Gastroesophageal sphincter (tissue), 4 donors: ENCODE results near the gene SALL1. TPM values are rescaled to one million over a fixed set of nuclear protein-coding genes. Genes with fewer than 3 reads are reported as not detected.

Experiments
- ATAC-seq: fragments of 150-250 bp; one replicate; pipeline ENCODE4 v1.9.1; 2016; ENCODE audit warnings: mild to moderate bottlenecking, moderate library complexity
- H3K27ac ChIP-seq, 4 donors: fragments of 200-600 bp; sonication (generic) in 3 of 4; 1 replicate in 3 of 4; 2 replicates in 1 of 4; pipeline ENCODE4 v1.5.1; 2016 to 2019
- H3K27me3 ChIP-seq: fragments of 200-600 bp; sonication (generic); one replicate; pipeline ENCODE4 v1.5.1; 2019
- H3K36me3 ChIP-seq, 2 donors: fragments of 200-600 bp; sonication (generic); one replicate each; pipeline ENCODE4 v1.5.1; 2019; ENCODE audit warnings: control low read depth in 1 of 2
- H3K4me1 ChIP-seq, 3 donors: fragments of 200-600 bp; sonication (generic); 1 replicate in 2 of 3; 2 replicates in 1 of 3; pipeline ENCODE4 v1.5.1; 2016 to 2019; ENCODE audit warnings: control low read depth in 2 of 3
- H3K4me3 ChIP-seq, 2 donors: fragments of 200-600 bp; sonication (generic); one replicate each; pipeline ENCODE4 v1.5.1; 2019; ENCODE audit warnings: mild to moderate bottlenecking in 1 of 2, moderate library complexity in 1 of 2
- H3K9me3 ChIP-seq, 3 donors: fragments of 200-600 bp; sonication (generic); one replicate each; pipeline ENCODE4 v1.5.1; 2017 to 2019; ENCODE audit warnings: control low read depth in 2 of 3
- CTCF ChIP-seq, 4 experiments: fragments of 200-600 bp in 2 of 4; fragments of 450-650 bp in 2 of 4; sonication (generic) in 1 of 4; IDR thresholded peaks; one replicate each; pipeline ENCODE4 v1.5.1; 2017 to 2019; ENCODE audit warnings: antibody characterized with exemption in 4 of 4, mild to moderate bottlenecking in 2 of 4, moderate library complexity in 2 of 4
- EP300 ChIP-seq: sonication (generic); formaldehyde crosslinking; IDR thresholded peaks from one replicate; pipeline ENCODE4 v1.6.1; 2017; ENCODE audit warnings: antibody characterized with exemption, mild to moderate bottlenecking
- POLR2A ChIP-seq, 2 donors: fragments of 450-650 bp; IDR thresholded peaks; one replicate each; pipeline ENCODE4 v1.6.1; 2017; ENCODE audit warnings: antibody characterized with exemption in 2 of 2, mild to moderate bottlenecking in 2 of 2, moderate library complexity in 1 of 2
- POLR2AphosphoS5 ChIP-seq: sonication (generic); formaldehyde crosslinking; IDR thresholded peaks from one replicate; pipeline ENCODE4 v1.6.1; 2017; ENCODE audit warnings: antibody characterized with exemption
- WGBS, 2 donors: methylation state at CpG; one replicate each; pipeline ENCODE4 v1.1.5; 2018; ENCODE audit warnings: low coverage in 1 of 2; 5-methylcytosine and 5-hydroxymethylcytosine counted together
- total RNA-seq, 4 donors: library from RNA; depleted of rRNA; stranded (reverse); fragments of >200 nt; gene quantifications; one replicate each; pipeline ENCODE4 v1.1.0, GENCODE V29; 2016

The SALL1 gene
- total RNA-seq, 4 donors from 2014 or later, result not detected

GRCh38 chr16:51159296-51159695 is 8.2 kb upstream of the SALL1 start:
- WGBS, 2 donors, result 73 to 95% methylated on average over 2 to 3 of the region's 3 CpGs
- ATAC-seq, result no peak
- H3K4me1 ChIP-seq, result peaks cover 0 to 20% (median 9%) of the 10 kb centered on the region in 3 donors
- H3K4me3 ChIP-seq, result no peak overlapping the region
- H3K27ac ChIP-seq, result no peak overlapping the region
- TF ChIP-seq POLR2A (IDR thresholded peaks at IDR 0.05) (no peak), CTCF (IDR thresholded peaks at IDR 0.05) (no peak), EP300 (no peak), POLR2AphosphoS5 (no peak)
- peaks cover 89% of the 10 kb centered on the region for H3K27me3 ChIP-seq
- H3K36me3 ChIP-seq, result no peaks in the 10 kb centered on the region
- H3K9me3 ChIP-seq, result peaks cover 0 to 3% (median 0%) of the 10 kb centered on the region in 3 donors

DNA sequence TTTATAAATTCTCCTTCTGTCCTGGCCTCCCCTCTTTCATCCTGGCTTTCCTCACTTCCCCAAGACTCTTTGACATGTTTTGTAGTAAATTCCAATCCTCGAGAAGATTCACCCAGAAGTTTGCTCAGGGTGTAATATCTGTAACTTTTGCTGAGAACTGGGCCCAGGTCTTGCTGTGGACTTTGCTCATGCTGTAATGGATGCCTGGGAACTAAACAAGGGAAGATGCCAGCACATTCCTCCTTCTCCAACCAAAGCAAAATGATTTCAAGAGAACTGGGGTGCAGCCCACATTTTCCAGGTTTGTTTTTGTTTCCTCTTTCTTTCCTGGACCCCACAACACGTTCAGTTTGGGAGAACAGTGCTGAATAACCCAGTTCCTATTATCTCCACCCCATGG is 6.6 kb upstream of the SALL1 start:
- no peak for ATAC-seq
- H3K36me3 ChIP-seq, result no peaks in the 10 kb centered on the region
- H3K4me3 ChIP-seq, result no peak overlapping the region
- no peak overlapping the region for H3K27ac ChIP-seq
- no peak for TF ChIP-seq POLR2A (IDR thresholded peaks at IDR 0.05)
- no peak for TF ChIP-seq EP300
- TF ChIP-seq CTCF (IDR thresholded peaks at IDR 0.05), result no peak
- no peak for TF ChIP-seq POLR2AphosphoS5
- 52 to 67% methylated on average over 1 to 2 of the region's 2 CpGs for WGBS, 2 donors
- peaks cover 0 to 4% (median 0%) of the 10 kb centered on the region in 3 donors for H3K9me3 ChIP-seq
- peaks cover 89% of the 10 kb centered on the region for H3K27me3 ChIP-seq
- peaks cover 0 to 34% (median 11%) of the 10 kb centered on the region in 3 donors for H3K4me1 ChIP-seq

GRCh38 chr16:51156807-51157200 is 5.7 kb upstream of the SALL1 start:
- Histone ChIP-seq H3K9me3 (peaks cover 0 to 4% (median 0%) of the 10 kb centered on the region in 3 donors), H3K4me3 (no peak overlapping the region), H3K36me3 (no peaks in the 10 kb centered on the region), H3K27me3 (peaks cover 90% of the 10 kb centered on the region), H3K27ac (no peak overlapping the region), H3K4me1 (peaks cover 0 to 43% (median 20%) of the 10 kb centered on the region in 3 donors)
- no peak for TF ChIP-seq POLR2AphosphoS5
- TF ChIP-seq CTCF (IDR thresholded peaks at IDR 0.05), result no peak
- TF ChIP-seq EP300, result no peak
- TF ChIP-seq POLR2A (IDR thresholded peaks at IDR 0.05), result no peak
- no peak for ATAC-seq
- 54 to 67% methylated on average over 2 of the region's 2 CpGs for WGBS, 2 donors

GRCh38 chr16:51155820-51156806 is 5.0 kb upstream of the SALL1 start:
- H3K4me3 ChIP-seq, result peak overlapping the region in 1 of 2 donors; percentile 6
- H3K27me3 ChIP-seq, result peaks cover 97% of the 10 kb centered on the region
- H3K4me1 ChIP-seq, result peaks cover 0 to 50% (median 23%) of the 10 kb centered on the region in 3 donors
- H3K27ac ChIP-seq, result no peak overlapping the region
- H3K36me3 ChIP-seq, result no peaks in the 10 kb centered on the region
- ATAC-seq, result no peak
- peaks cover 0 to 4% (median 0%) of the 10 kb centered on the region in 3 donors for H3K9me3 ChIP-seq
- WGBS, 2 donors, result 9 to 19% methylated on average over 10 to 13 of the region's 59 CpGs
- TF ChIP-seq CTCF (IDR thresholded peaks at IDR 0.05) (no peak), EP300 (no peak), POLR2A (IDR thresholded peaks at IDR 0.05) (no peak), POLR2AphosphoS5 (no peak)
